GM19351 (cell line): ENCODE results near the gene FAM153A.
"Not testable (repeated sequence)": the region's sequence is repeated elsewhere in the genome, so short reads cannot be mapped to it uniquely, and the experiment has no call there.

Experiments
- ATAC-seq: cut with Tn5 transposase; IDR thresholded peaks from one replicate; pipeline ENCODE4 v1.9.1; 2021; ENCODE audit warnings: mild to moderate bottlenecking, moderate library complexity; ENCODE audit not compliant: unreplicated experiment

Gene FAM153A

GRCh38 chr5:177747354-177747753 lies 35.3 kb downstream of the FAM153A start:
- ATAC-seq: not testable (repeated sequence)

GRCh38 chr5:177724858-177725257 lies 57.8 kb downstream of the FAM153A start:
- ATAC-seq: not testable (repeated sequence)

- not testable (repeated sequence) for ATAC-seq
Observed at GRCh38 chr5:177723831-177724485, 58.7 kb downstream of the FAM153A start.

GRCh38 chr5:177722829-177723228 lies 59.9 kb downstream of the FAM153A start:
- ATAC-seq: not testable (repeated sequence)

- not testable (repeated sequence) for ATAC-seq
Observed at GRCh38 chr5:177719989-177720388, 62.7 kb downstream of the FAM153A start.

GRCh38 chr5:177715423-177715822 lies 67.3 kb downstream of the FAM153A start:
- not testable (repeated sequence) for ATAC-seq

GRCh38 chr5:177696100-177696499 lies 86.6 kb downstream of the FAM153A start:
- ATAC-seq: not testable (repeated sequence)

- not testable (repeated sequence) for ATAC-seq
Observed at GRCh38 chr5:177695356-177695930, 87.3 kb downstream of the FAM153A start.

GRCh38 chr5:177694518-177694835 lies 88.2 kb downstream of the FAM153A start:
- ATAC-seq: not testable (repeated sequence)

- not testable (repeated sequence) for ATAC-seq
Observed at GRCh38 chr5:177693671-177694517, 88.8 kb downstream of the FAM153A start.

GRCh38 chr5:177692969-177693368 lies 89.7 kb downstream of the FAM153A start:
- not testable (repeated sequence) for ATAC-seq

GRCh38 chr5:177692507-177692906 lies 90.2 kb downstream of the FAM153A start:
- ATAC-seq: not testable (repeated sequence)

GRCh38 chr5:177689011-177689610 lies 93.6 kb downstream of the FAM153A start:
- ATAC-seq: not testable (repeated sequence)

- not testable (repeated sequence) for ATAC-seq
Observed at GRCh38 chr5:177688091-177688490, 94.6 kb downstream of the FAM153A start.

GRCh38 chr5:177681920-177682319 lies 100.8 kb downstream of the FAM153A start:
- not testable (repeated sequence) for ATAC-seq
